ENCODE results near the gene ENAH.

The ENAH gene

DNA sequence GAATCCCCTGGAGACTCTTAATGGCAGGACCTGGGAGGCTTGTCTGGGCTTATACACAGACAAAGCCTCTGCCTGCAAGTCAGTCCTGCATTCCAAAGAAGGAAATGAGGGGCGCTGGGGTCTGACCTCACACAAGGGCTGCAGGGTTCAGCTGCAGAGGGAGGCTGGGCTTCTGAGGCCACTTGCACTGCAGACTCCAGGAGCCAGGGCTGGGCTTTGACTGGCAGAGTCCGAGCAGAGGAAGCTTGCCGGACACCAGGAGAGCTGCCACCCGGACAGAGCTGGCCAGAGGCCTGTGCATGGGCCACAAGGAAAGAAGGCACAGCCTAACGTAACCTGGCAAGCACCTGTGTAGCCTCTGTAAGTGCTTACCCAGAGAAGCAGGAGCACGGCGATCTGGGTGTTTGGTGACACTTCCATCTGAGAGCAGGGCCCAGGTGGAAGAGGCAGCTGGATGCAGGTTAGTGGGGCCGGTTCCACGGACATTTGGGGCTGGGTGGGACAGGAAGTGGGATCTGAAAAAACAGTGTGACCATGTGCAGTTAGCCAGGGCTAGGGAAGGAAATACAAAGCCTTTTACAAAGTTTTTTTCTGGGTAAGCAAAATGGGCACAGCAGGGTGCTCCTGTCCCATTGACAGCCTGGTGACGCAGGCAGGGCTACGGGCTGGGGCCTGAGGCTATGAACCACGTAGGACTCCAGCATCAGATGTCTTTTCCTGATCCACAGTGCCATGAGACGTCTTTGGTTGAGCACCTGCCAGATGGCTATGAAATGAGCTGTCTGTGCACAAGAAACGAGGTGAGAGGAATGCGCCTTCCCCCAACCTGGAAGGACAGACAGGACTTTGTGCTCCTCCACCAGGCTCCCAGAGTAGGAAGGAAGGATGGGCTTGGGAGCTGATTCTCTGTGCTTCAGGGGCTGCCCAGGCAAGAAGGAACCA is 187.8 kb downstream of the ENAH start:
- Mint-ChIP-seq H3K9me3 (no peaks in the 10 kb centered on the region), H3K4me3 (no peak overlapping the region), H3K4me1 (peaks cover 73% of the 10 kb centered on the region), H3K27me3 (ENCODE audit: low read depth, poor library complexity) (peaks cover 11% of the 10 kb centered on the region), H3K36me3 (ENCODE audit: low read depth) (no peaks in the 10 kb centered on the region), H3K27ac (peak overlapping the region; percentile 59)
- DNase-seq: peak; percentile 51
- TF ChIP-seq, protein P1, sequence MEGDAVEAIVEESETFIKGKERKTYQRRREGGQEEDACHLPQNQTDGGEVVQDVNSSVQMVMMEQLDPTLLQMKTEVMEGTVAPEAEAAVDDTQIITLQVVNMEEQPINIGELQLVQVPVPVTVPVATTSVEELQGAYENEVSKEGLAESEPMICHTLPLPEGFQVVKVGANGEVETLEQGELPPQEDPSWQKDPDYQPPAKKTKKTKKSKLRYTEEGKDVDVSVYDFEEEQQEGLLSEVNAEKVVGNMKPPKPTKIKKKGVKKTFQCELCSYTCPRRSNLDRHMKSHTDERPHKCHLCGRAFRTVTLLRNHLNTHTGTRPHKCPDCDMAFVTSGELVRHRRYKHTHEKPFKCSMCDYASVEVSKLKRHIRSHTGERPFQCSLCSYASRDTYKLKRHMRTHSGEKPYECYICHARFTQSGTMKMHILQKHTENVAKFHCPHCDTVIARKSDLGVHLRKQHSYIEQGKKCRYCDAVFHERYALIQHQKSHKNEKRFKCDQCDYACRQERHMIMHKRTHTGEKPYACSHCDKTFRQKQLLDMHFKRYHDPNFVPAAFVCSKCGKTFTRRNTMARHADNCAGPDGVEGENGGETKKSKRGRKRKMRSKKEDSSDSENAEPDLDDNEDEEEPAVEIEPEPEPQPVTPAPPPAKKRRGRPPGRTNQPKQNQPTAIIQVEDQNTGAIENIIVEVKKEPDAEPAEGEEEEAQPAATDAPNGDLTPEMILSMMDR (IDR thresholded peaks at IDR 0.05): no peak

- Mint-ChIP-seq H3K27me3 (ENCODE audit: low read depth, poor library complexity) (peaks cover 9% of the 10 kb centered on the region), H3K27ac (no peak overlapping the region), H3K9me3 (no peaks in the 10 kb centered on the region), H3K36me3 (ENCODE audit: low read depth) (no peaks in the 10 kb centered on the region), H3K4me3 (peak overlapping the region; percentile 19), H3K4me1 (peaks cover 78% of the 10 kb centered on the region)
- no peak for DNase-seq
- TF ChIP-seq, protein P1 (IDR thresholded peaks at IDR 0.05): no peak
Measured at GRCh38 chr1:225462714-225463574, 190.0 kb downstream of the ENAH start.

DNA sequence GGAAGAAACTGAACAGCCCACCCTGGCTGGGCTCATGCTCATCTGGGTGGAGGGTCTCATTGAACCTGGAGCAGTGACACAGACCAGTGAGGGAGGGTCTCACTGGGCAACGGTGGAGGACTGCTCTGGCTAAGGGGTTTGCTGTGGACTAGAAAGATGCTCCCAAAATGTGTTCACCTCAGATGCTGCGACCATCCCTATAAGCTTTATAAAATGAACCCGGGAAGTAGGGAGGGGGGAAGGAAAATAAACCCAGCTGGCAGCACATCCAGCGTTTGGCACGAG is 190.6 kb downstream of the ENAH start:
- Mint-ChIP-seq H3K27me3 (ENCODE audit: low read depth, poor library complexity) (peaks cover 9% of the 10 kb centered on the region), H3K27ac (no peak overlapping the region), H3K36me3 (ENCODE audit: low read depth) (no peaks in the 10 kb centered on the region), H3K4me3 (no peak overlapping the region), H3K9me3 (no peaks in the 10 kb centered on the region), H3K4me1 (peaks cover 74% of the 10 kb centered on the region)
- TF ChIP-seq, protein P1 (IDR thresholded peaks at IDR 0.05): no peak
- no peak for DNase-seq

DNA sequence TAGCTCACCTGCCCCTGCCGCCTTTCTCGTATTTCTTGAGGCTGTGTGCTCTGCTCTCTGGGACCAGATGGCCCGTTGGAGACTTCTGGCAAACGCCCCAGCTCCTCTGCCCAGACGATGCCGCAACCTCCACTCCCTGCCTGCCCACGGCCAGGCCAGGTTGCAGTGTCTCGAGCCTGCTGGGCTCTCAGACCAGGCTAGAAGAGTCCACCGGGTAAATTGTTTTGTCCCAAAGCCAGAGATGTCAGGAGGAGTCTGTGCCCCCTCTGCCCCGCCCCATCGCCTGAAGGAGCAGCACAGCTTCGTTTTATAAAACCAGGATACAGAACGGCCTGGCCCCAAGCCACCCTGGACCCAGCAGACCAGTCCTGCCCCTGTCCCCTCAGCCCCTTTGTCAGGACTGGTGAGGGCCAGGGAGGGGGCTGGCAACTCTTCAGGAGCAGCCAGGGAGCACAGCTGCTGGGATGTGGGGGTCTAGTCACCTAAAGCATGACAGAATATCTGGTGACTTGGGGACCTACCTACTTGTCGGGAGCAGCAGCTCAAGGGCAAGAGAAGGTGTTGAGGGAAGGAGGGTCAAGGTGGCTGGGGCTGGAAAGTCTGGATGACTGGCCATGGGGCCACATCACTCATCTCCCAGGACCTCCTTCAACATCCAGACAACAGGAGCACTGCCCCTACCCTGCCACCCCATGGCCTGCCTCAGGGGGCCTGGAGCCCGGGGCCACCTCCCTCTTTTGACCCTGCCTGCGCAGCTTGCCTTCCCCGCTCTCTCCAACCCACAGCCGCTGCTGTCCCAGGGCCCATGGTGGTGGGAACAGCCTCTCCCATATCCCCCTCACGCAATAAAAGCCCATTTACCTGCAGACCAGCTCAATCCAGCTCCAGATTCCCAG is 191.1 kb downstream of the ENAH start:
- Mint-ChIP-seq H3K4me3 (no peak overlapping the region), H3K27ac (no peak overlapping the region), H3K36me3 (ENCODE audit: low read depth) (peaks cover 4% of the 10 kb centered on the region), H3K4me1 (peaks cover 69% of the 10 kb centered on the region), H3K27me3 (ENCODE audit: low read depth, poor library complexity) (peaks cover 9% of the 10 kb centered on the region), H3K9me3 (peaks cover 6% of the 10 kb centered on the region)
- TF ChIP-seq, protein P1 (IDR thresholded peaks at IDR 0.05): no peak
- no peak for DNase-seq

- Mint-ChIP-seq H3K27ac (no peak overlapping the region), H3K27me3 (ENCODE audit: low read depth, poor library complexity) (peaks cover 9% of the 10 kb centered on the region), H3K36me3 (ENCODE audit: low read depth) (peaks cover 5% of the 10 kb centered on the region), H3K4me3 (no peak overlapping the region), H3K9me3 (peaks cover 7% of the 10 kb centered on the region), H3K4me1 (peaks cover 67% of the 10 kb centered on the region)
- TF ChIP-seq, protein P1 (IDR thresholded peaks at IDR 0.05): no peak
- no peak for DNase-seq
Measured at GRCh38 chr1:225460737-225461532, 192.0 kb downstream of the ENAH start.

All from nephron progenitor cell (in vitro differentiated cells).